ENCODE data around the gene F12. TPM values are rescaled to one million over a fixed set of nuclear protein-coding genes. Genes with fewer than 3 reads are reported as not detected.

F12 gene
- total RNA-seq, 1 donor from 2014 or later, result 0.51 TPM

DNA sequence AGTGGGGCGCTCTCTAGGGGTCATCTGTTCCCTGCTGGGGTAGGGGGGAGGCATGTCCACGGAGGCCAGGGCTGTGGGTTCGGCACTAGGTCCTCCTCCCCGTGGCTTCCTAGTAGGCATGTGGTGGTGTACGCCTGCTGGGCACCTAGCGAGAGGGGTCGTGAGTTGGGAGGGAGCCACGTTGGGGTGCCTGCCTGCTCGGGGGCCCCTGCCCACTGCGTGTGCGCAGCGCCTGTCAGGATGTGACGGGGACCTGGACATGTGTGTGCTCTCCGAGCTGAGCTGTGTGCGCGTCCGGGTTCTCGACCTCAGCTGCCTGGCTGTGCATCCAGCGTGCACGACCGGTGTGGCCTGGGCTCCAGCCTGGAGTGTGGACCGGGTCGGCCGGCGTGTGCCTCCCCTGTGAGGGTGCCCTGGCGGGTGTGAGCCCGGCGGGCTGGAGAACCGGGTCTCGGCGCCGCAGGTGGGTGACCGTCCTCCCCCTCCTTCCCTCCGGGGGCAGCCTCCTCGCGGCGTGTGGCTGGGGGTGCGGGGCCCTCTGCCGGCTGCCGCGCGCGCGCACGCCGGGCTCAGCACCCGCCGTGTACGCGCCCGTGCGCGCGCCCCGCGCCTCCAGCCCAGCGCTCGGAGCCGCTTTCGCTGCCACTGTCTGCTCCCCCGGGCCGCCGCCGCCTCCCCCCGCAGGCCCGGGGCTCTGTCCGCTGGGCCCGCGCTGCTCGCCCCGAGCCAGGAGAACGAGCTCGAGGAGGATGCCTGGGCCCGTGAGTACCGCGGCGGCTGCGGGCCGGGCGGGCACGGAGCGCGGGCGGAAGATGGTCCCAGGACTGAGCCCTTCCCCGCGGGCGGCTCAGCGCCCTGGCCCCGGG is 37.1 kb upstream of the F12 start, which contains the start of gene PRR7:
Gene PRR7 (plus strand): TSS at position 615 of the 866 bp plus-strand sequence. CDS start 8,254 bp downstream, outside the sequence.
- peak; percentile 28 to 72 for DNase-seq (ENCODE audit: low read depth in 2 of 2)

- no peak for DNase-seq (ENCODE audit: low read depth in 2 of 2)
Measured at GRCh38 chr5:177445917-177446199, 36.5 kb upstream of the F12 start.

DNA sequence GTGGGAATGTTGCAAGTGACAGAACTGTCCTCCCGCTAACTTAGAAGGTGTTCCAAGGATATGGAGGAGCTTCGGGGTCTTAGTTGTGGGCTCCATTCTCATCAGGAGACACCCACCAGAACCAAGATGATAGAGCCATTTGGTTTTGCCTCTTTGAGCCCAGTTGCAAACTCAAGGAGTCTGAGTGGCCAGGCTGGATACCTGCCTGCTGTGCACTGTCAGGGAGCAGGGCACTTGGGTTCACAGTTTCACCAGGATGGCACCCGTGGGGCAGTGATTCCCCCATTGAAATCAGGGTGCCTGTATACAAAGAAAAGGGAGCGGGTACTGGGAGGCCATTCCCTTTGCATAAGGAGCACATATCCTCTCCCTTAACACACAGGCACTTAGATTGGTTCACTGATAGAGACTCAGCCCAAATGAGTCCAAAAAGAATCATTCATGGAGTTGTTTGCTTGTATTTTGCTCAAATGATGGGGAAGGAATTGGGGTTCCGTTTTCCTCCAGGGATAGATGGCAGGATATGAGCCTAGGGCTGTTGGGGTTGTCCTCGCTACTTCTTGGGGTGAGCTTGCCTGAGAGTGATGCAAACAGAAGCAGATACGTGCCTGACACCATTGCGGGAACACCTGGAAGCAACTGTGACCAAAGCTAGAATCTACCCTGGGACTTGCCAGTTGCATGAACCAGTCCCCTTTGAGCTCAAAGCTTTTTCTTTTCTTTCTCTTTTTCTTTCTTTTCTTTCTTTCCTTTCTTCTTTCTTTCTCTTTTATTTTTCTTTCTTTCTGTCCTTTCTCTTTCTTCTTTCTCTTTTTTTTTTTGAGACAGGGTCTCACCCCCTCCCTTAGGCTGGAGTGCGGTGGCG is 35.9 kb upstream of the F12 start:
- no peak for DNase-seq (ENCODE audit: low read depth in 2 of 2)

DNA sequence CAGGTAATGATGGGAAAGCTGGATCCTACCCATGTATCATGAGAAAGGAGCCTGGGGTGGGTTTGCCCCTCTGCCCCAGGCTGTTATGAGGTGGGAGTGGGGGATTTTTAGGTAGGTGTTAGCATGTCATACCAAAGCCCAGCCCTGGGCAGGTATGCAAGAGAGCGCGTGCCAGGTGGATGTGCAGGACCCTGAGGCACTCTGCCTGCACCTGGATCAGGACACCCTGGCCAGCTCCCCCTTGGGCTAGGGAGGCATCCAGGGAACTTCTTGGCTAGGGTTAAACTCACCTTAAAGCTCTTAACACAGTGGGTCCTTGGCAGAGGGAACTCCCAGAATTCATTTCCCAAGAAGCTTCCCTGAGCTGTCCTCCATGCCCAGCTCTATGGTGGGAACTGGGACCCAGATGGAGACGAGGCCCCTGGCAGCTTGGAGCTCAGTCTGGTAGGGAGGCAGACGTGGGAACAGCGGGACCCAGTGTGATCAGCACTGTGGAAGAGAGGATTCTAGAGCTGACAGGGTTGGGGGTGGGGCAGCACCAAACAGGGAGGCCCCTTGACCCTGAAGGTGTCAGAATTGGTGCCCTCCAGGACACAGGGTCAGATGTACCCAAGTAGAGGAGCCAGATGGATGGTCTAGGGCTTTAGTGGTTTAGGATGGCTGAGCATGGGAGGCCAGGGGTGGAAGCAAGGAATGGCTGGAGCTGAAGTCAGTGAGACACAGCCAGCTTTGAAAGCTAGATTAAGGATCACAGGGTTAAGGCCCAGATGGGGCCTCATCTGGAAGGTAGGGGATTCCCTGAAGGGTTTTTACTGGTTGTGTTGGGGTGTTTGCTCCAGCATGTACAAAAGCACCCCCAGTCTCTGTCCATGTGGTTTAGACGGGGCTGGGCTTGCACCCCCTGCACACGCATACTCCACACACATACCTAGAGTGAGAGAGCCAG is 35.0 kb upstream of the F12 start:
- DNase-seq (ENCODE audit: low read depth in 2 of 2), result no peak

DNA sequence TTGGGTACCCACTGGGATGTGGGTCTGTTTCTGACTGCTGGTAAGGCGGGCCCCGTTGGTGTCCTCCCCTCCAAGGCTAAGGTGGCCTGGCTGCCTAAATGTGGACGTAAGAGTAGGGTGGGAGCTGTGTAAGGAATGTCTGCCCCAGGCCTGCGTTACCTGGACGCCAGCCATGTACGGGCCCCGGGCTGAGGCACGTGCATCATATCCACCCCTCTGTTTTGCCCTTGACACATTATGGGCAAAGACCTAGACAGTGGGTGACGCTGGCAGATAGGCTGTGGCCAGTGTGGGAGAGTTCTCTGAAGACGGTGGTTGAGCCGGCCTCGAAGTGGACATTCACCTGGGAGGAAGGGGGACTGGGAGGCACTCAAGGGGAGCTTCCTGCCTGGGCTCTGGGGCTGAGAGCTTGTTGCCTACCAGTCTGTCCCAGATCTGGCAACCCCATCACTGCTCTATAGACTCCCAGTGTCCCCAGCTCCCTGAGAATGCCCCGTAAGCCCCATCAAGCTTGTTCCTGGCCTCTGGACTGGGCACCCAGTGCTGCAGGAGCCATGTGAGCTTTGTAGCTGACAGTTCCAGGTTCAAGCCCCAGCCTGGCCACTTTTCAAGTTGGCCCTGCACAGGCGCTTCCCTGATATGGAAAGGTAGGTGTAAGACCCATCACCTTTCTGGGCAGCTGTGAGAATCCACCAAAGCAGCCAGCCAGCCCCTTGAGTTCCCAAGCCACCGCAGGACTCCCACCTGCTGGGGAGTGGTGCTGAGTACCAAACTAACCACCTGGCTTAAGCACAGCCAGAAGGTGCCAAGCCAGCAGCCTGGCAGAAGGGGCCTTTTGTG is 34.0 kb upstream of the F12 start:
- DNase-seq (ENCODE audit: low read depth in 2 of 2), result no peak

GRCh38 chr5:177442066-177442826 is 32.9 kb upstream of the F12 start:
- no peak for DNase-seq (ENCODE audit: low read depth in 2 of 2)

DNA sequence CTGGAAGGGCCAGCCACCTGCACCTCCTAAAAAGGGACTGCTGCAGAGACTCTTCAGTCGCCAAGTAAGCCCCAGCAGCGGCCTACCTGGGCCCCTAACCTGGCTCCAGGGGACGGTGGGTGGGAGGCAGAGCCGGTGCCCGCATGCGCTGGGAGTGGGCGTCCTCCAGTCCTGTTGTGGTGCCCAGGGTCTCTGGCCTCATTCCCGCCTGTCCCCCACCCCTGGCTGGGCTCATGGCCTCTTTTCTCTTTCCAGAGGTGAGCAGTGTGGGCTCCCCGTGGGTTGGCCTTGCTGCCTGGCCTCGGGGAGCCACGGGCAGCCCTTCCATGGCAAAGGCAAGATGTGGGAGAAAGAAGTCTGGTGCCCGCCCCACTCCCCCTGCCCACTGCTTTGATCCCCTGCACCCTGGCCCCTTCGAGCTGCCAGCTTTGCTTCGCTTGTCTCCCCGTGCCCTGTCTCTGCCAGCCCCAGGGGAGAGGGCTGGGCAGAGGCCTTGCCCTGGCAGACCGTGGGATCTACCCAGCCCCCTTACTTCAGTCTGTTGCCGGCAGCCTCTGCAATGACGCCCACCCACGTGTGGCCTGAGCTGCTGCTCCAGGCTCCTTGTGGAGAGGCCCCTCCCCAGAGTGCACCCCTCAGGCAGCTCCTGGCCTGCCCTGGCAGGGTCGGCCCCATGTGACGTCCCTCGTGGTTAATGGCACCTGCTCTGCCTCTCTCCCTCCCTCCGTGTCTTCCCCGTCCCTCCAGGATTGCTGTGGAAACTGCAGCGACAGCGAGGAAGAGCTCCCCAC is 31.8 kb upstream of the F12 start:
- DNase-seq (ENCODE audit: low read depth in 2 of 2), result no peak

- no peak for DNase-seq (ENCODE audit: low read depth in 2 of 2)
Measured at GRCh38 chr5:177440211-177440989, 31.0 kb upstream of the F12 start.

DNA sequence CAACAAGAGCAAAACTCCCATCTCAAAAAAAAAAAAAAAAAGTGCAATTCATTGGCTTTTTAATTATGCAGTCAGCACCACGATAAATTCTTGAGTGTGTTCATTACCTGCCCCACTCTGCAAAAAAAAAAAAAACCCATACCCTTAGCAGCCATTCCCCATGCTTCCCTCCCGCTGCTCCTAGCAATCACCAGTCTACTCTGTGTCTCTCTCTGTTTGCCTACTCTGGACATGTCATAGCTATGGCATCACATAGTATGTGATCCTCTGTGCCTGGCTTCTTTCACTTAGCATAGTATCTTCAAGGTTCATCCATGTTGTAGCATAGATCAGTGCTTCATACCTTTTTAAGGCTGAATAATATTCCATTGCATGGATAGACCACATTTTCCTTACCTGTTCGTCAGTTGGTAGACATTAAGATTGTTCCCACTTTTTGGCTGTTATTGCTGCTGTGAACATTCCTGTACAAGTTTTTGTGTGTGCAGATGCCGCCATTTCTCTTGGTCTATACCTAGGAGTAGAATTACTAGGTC is 30.2 kb upstream of the F12 start:
- DNase-seq (ENCODE audit: low read depth in 2 of 2), result no peak

- DNase-seq (ENCODE audit: low read depth in 2 of 2), result no peak
Measured at GRCh38 chr5:177438468-177438867, 29.1 kb upstream of the F12 start.

DNA sequence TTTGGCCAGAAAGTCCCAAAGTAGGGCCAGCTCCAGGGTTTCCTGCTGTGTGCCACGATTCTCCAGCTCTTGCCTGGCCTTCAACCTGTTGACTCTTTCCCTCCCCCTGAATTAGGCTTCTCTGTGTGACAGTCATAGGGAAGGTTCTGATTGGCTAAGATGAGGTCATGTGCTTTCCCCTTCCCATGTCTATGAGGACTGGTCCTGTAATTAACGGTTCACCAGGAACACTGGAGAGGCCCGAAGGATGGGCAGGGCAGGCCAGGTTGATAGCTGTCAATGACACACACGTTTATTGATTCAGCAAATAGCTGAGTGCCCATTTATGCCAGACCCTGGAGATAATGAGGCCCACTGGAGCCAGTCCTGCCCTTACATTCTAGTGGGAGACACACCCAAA is 28.3 kb upstream of the F12 start:
- DNase-seq (ENCODE audit: low read depth in 2 of 2), result no peak

DNA sequence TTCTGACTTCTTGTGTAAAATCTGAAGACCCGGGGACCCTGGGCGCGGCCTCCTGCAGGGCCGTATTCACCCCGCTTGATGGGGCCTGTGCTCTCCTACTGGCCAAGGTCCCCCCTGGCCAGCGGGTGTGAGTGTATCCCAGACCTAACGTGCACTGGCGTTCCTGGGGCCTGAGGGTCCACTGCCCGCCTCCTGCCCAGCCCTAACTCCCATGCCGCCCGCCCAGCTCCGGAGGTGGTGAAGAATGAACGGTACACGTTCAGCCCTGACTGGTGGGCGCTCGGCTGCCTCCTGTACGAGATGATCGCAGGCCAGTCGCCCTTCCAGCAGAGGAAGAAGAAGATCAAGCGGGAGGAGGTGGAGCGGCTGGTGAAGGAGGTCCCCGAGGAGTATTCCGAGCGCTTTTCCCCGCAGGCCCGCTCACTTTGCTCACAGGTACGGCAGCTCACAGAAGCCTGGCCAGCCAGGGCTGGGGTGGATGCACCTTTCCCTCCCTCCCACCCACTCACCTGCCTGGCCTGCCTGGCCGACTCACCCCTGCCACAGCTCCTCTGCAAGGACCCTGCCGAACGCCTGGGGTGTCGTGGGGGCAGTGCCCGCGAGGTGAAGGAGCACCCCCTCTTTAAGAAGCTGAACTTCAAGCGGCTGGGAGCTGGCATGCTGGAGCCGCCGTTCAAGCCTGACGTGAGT is 26.6 kb upstream of the F12 start:
- DNase-seq (ENCODE audit: low read depth in 2 of 2), result no peak

DNA sequence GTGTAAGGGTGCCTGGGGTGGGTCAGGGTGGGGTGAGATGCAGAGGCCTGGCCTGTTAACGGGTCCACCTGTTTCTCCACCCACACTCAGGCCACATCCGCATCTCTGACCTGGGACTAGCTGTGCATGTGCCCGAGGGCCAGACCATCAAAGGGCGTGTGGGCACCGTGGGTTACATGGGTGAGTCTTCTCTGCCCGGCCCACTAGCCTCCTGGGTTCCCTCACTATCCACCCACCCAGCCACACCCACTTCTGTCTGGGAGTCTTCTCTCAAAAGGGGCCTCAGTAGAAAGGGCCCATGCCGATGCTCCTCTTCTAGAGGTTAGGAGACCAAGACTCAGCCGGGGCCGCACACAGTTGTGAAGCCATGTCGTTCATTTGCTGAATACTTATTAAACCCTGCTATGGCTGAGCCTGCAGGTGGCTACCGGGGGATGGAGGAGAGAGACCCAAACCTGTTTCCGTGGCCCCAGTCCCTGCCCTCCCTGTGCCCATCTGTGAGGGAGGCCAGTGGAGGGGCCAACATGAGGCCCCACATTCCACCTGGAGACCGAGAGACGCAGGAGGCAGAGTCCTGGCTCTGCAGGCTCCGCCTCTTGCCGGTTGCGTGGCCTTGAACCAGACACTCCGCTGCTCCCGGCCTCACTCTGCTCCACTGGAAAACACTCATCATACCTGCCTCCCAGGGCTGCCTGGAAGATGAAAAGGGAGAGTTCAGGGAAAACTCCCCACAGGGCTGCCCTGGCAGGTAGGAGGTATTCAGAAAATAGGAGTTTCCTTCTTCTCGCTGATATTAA is 25.8 kb upstream of the F12 start:
- no peak for DNase-seq (ENCODE audit: low read depth in 2 of 2)

GRCh38 chr5:177434437-177434836 is 25.1 kb upstream of the F12 start:
- DNase-seq (ENCODE audit: low read depth in 2 of 2), result peak in 1 of 2 donors; percentile 21

DNA sequence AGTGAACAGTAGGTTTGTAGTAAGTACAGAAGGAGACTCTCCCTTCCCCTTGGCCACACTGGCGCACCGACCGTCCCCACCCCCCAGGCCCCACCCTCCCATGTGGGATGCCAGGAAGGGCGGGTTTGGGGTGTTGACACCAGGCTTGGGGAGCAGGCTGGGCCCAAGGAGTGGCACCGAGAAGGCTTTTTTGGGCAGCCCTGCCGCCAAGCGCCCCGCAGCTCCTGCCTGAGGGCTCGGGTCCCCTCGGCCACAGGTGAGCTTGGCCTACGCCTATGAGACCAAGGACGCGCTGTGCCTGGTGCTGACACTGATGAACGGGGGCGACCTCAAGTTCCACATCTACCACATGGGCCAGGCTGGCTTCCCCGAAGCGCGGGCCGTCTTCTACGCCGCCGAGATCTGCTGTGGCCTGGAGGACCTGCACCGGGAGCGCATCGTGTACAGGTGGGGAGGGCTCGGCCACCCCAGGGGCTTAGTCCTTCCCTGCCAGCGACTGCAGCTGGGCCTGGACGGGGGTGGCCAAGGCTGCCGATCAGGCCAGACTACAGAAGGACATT is 24.4 kb upstream of the F12 start:
- DNase-seq (ENCODE audit: low read depth in 2 of 2), result no peak
